GM13976 (cell line): Measurements from ENCODE around the gene MOSMO.
"Not testable (repeated sequence)": the region's sequence is repeated elsewhere in the genome, so short reads cannot be mapped to it uniquely, and the experiment has no call there.

Experiments used
- DNase-seq: peaks from one replicate; pipeline ENCODE4 v3.0.0; 2012; ENCODE audit warnings: low spot score
- in situ Hi-C: fragments of 300-500 bp; cut with MboI; formaldehyde crosslinking; loops from one replicate; pipeline ENCODE4 v1.12.0; 2022; ENCODE audit warnings: low sequenced_read_pairs, mixed read lengths, inconsistent platforms; ENCODE audit not compliant: unreplicated experiment
- TF ChIP-seq, protein P1 (sequence below): IDR thresholded peaks from 2 replicates; pipeline ENCODE4 v1.5.1; 2012; ENCODE audit warnings: borderline replicate concordance, mild to moderate bottlenecking; ENCODE audit not compliant: insufficient read depth; ENCODE audit errors: extremely low read depth, missing control alignments, control extremely low read depth

Gene MOSMO

DNA sequence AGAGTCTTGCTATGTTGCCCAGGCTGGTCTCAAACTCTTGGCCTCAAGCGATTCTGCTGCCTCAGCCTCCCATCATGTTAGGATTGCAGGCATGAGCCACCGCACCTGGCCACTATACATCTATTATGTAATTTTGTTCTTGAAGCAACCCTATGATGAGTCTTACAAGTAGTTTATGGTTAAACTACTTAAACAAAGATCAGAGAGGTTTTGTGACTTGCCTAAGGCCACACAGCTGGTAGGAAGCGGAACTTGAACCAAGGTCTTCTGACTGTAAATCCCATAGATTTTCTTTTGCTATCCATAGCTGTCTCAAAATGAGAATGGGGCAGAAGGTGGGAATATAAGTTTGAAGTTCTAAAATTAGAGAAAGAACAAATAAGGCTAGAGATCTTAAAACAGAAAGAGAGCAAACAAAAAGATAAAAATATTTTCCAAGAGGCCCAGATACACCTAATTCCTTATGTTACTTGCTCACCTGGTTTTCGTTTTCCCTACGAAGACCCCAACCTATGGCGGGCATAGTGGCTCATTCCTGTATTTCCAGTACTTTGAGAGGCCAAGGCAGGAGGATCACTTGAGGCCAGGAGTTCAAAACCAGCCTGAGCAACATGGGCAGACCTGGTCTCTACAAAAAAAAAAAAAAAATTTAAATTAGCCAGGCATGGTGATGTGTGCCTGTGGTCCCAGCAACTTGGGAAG lies 116.8 kb downstream of the MOSMO start:
- in situ Hi-C loops, result no loop called here
- TF ChIP-seq, protein P1, sequence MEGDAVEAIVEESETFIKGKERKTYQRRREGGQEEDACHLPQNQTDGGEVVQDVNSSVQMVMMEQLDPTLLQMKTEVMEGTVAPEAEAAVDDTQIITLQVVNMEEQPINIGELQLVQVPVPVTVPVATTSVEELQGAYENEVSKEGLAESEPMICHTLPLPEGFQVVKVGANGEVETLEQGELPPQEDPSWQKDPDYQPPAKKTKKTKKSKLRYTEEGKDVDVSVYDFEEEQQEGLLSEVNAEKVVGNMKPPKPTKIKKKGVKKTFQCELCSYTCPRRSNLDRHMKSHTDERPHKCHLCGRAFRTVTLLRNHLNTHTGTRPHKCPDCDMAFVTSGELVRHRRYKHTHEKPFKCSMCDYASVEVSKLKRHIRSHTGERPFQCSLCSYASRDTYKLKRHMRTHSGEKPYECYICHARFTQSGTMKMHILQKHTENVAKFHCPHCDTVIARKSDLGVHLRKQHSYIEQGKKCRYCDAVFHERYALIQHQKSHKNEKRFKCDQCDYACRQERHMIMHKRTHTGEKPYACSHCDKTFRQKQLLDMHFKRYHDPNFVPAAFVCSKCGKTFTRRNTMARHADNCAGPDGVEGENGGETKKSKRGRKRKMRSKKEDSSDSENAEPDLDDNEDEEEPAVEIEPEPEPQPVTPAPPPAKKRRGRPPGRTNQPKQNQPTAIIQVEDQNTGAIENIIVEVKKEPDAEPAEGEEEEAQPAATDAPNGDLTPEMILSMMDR, result no peak
- DNase-seq, result no peak

DNA sequence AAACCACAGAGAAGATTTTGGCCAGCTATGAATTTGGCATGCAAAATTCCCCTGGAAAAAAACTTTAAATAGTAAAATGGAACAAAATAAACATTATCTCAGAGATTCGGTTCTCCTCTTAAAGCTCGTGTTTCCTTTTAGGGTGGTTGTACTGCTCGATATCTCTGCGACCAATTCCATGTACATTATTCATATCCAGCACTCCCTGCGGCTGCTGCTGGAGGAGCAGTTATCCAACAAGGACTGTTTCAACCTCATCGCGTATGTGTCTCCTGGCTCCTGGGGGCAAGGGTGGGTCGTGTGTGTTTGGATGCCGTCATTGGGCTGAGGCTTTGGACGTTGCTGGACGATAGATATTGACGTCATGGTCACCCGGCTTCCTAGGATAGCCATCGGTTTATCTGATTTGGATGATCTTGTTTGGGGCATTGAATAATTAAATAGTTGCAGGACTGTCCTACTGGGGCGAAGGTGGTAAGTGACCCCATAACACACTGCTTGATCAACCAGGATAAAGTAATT lies 118.2 kb downstream of the MOSMO start:
- DNase-seq, result no peak
- TF ChIP-seq, protein P1, result no peak
- in situ Hi-C loops, result no loop called here

DNA sequence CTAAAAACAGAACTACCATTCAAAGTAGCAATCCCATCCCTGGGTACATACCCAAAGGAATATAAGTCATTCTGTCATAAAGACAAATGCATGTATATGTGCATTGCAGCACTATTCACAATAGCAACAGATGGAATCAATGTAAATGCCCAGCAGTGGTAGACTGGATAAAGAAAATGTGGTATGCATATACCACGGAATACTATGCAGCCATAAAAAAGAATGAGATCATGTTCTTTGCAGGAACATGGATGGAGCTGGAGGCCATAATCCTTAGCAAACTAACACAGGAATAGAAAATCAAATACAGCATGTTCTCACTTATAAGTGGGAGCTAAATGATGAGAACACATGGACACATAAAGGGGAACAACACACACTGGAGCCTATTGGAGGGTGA lies 120.6 kb downstream of the MOSMO start:
- DNase-seq, in situ Hi-C loops: not testable (repeated sequence)

- TF ChIP-seq, protein P1, result no peak
- in situ Hi-C loops, result no loop called here
- DNase-seq, result no peak
These were observed 122.6 kb downstream of the MOSMO start for GRCh38 chr16:22130528-22130927.

GRCh38 chr16:22132801-22133200 lies 124.9 kb downstream of the MOSMO start:
- no peak for DNase-seq
- TF ChIP-seq, protein P1, result no peak
- in situ Hi-C loops, result no loop called here
